ENCODE data around the gene RASA3.

DNA sequence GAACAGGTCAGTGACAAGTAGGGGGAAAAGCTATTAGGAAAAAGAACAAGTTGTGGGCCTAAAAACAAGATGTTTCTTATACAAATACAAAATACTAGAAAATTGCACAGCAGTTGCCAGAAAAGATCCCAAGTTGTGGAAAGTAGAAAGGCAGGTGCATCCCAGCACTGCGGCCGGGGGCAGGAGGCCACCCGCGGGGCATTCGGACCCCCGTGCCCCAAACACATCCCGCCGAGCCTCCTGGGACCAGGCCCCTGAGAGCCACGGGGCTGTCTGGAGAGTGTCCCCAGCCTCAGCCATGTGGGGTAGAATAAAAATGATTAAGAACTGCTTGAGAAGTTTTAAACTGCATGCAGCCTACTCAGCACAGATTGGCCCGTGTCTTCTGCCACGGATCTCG lies 11.4 kb downstream of the RASA3 start:
- TF ChIP-seq, protein P1, sequence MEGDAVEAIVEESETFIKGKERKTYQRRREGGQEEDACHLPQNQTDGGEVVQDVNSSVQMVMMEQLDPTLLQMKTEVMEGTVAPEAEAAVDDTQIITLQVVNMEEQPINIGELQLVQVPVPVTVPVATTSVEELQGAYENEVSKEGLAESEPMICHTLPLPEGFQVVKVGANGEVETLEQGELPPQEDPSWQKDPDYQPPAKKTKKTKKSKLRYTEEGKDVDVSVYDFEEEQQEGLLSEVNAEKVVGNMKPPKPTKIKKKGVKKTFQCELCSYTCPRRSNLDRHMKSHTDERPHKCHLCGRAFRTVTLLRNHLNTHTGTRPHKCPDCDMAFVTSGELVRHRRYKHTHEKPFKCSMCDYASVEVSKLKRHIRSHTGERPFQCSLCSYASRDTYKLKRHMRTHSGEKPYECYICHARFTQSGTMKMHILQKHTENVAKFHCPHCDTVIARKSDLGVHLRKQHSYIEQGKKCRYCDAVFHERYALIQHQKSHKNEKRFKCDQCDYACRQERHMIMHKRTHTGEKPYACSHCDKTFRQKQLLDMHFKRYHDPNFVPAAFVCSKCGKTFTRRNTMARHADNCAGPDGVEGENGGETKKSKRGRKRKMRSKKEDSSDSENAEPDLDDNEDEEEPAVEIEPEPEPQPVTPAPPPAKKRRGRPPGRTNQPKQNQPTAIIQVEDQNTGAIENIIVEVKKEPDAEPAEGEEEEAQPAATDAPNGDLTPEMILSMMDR (IDR thresholded peaks at IDR 0.05; ENCODE audit: insufficient read depth, low read depth, low read length) = no peak
- TF ChIP-seq EZH2 (IDR thresholded peaks at IDR 0.05; ENCODE audit: insufficient read depth, low read length) = no peak

All from astrocyte (in vitro differentiated cells and primary cell).